ENCODE measurements around the gene PPP1R14B. TPM values are rescaled to one million over a fixed set of nuclear protein-coding genes. Genes with fewer than 3 reads are reported as not detected.

Gene PPP1R14B
- total RNA-seq, 2 experiments from 2014 or later = 285 to 287 TPM

DNA sequence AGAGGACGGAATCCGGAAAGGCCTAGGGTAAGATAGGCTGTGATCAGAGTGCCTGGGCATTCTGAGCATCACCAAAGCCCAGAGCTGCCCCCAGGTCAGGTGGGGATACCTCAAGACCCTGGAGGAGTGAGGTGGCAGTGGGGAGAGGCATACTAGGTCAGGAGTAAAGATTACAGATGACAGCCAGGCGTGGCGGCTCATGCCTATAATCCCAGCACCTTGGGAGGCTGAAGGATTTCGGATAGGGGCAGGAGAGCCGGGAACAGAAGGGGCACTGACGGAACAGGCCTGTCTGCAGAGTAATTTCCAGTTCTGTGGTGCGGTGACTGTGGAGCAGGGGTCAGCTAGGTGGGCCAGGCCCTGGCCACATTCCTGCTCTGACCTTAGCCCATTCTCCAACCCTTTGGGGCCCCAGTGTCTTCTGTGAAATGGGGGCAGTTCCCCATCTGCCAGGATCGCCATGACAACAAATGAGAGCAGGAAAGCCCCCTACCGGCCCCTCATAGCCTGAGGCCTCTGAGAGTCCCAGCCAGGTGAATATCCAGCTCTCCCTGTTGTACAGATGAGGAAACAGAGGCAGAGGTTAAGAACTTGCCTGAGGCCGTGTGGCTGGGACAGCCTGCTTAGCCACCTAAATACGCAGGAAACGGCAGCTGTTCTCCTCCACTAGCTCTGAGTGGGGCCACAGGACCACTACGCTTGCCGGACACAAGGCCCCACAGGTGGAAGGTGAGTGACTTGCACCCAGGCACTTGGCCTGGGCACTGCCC, 28.5 kb upstream of the PPP1R14B start:
- ChIA-PET CTCF (interaction anchor here (0.8 to 2.3 kb wide), 3 partner anchors 26 to 29 kb away, joined by 3 to 10 read pairs (median 4); partner anchors contain the start of gene CATSPERZ), POLR2A (interaction anchor here (0.7 to 1.0 kb wide), 3 partner anchors 8 to 78 kb away, joined by 3 to 4 read pairs (median 3); partner anchors contain the start of gene DNAJC4)
- intact Hi-C loops (cut with micrococcal nuclease) = no loop called here
- Mint-ChIP-seq H3K27ac (no peak overlapping the region), H3K4me1 (ENCODE audit: low read depth) (peaks cover 6% of the 10 kb centered on the region), H3K36me3 (ENCODE audit: low read depth) (no peaks in the 10 kb centered on the region), H3K9me3 (no peaks in the 10 kb centered on the region), H3K4me3 (no peak overlapping the region), H3K27me3 (no peaks in the 10 kb centered on the region)
- ATAC-seq (no peak), DNase-seq (no peak)
- TF ChIP-seq, protein P1, sequence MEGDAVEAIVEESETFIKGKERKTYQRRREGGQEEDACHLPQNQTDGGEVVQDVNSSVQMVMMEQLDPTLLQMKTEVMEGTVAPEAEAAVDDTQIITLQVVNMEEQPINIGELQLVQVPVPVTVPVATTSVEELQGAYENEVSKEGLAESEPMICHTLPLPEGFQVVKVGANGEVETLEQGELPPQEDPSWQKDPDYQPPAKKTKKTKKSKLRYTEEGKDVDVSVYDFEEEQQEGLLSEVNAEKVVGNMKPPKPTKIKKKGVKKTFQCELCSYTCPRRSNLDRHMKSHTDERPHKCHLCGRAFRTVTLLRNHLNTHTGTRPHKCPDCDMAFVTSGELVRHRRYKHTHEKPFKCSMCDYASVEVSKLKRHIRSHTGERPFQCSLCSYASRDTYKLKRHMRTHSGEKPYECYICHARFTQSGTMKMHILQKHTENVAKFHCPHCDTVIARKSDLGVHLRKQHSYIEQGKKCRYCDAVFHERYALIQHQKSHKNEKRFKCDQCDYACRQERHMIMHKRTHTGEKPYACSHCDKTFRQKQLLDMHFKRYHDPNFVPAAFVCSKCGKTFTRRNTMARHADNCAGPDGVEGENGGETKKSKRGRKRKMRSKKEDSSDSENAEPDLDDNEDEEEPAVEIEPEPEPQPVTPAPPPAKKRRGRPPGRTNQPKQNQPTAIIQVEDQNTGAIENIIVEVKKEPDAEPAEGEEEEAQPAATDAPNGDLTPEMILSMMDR (IDR thresholded peaks at IDR 0.05) = no peak

GRCh38 chr11:64269540-64270220, 22.9 kb upstream of the PPP1R14B start:
- peaks cover 21% of the 10 kb centered on the region for H3K4me1 Mint-ChIP-seq (ENCODE audit: low read depth)
- no peaks in the 10 kb centered on the region for H3K27me3 Mint-ChIP-seq
- POLR2A ChIA-PET = interaction anchor here (0.6 to 6.6 kb wide), 17 partner anchors 10 to 84 kb away, joined by 3 to 132 read pairs (median 6); partner anchors contain the start of genes BAD, ESRRA, FERMT3 and FKBP2
- peak overlapping the region; percentile 96 for H3K4me3 Mint-ChIP-seq
- peak; percentile 73 for ATAC-seq
- H3K36me3 Mint-ChIP-seq (ENCODE audit: low read depth) = peaks cover 8% of the 10 kb centered on the region
- TF ChIP-seq, protein P1 (IDR thresholded peaks at IDR 0.05) = no peak
- H3K27ac Mint-ChIP-seq = peak overlapping the region; percentile 95
- peak; percentile 98 for DNase-seq
- CTCF ChIA-PET = interaction anchor here (0.7 to 6.1 kb wide), 8 partner anchors 18 to 65 kb away, joined by 3 to 77 read pairs (median 7); partner anchors contain the start of genes ESRRA, FERMT3, PLCB3 and PRDX5
- intact Hi-C loops (cut with micrococcal nuclease) = no loop called here
- H3K9me3 Mint-ChIP-seq = no peaks in the 10 kb centered on the region

- peaks cover 8% of the 10 kb centered on the region for H3K36me3 Mint-ChIP-seq (ENCODE audit: low read depth)
Observed at GRCh38 chr11:64268893-64269539, 22.3 kb upstream of the PPP1R14B start.

DNA sequence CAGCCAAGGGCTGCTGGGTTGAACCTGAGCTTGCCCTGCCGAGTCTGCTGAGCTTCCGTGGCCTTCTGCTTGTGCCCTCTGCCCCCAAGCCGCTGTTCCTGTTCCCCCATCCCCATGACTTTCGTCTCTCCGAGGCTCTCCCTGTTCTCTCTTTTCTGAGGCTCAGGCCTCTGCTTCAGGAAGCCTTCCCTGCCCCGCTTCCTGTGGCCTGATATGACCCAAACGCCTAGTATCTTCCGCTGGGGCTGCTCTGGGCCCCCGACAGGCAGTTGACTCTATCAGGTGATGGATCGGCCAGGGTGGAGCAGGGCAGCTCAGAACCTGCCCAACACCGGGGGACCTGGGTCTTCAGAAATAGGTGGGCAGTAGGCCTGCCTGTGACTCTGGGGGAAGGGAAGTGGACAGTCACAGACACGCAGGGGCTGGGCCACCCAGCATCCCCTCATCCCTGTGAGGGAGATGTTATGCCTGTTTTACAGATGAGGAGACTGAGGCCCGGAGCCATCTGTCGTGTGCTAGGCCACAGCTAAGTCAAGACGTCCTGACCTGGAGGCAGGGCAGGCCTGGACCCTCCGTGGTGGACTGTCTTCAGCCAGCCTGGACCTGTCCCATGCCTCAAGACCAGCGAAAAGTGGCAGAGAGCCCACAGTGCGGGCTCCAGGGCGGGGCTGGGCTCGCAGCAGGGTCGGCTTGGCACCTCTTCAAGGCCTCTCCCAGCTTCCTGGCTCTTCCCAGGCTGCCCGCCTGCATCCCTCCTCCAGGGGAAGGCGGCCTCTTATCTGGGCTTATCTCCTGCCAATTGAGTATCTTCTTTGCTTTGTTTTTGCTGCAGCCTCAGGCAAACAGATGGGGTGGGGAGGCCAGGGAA, 21.5 kb upstream of the PPP1R14B start:
- CTCF ChIA-PET = interaction anchor here (1.2 to 6.1 kb wide), 9 partner anchors 16 to 87 kb away, joined by 3 to 77 read pairs (median 5); partner anchors contain the start of genes ESRRA, FERMT3 and PLCB3
- intact Hi-C loops (cut with micrococcal nuclease) = no loop called here
- DNase-seq (no peak), ATAC-seq (no peak)
- POLR2A ChIA-PET = interaction anchor here (0.9 to 6.6 kb wide), 11 partner anchors 9 to 83 kb away, joined by 3 to 132 read pairs (median 11); partner anchors contain the start of genes BAD, ESRRA, GPR137 and PLCB3
- Mint-ChIP-seq H3K4me3 (peak overlapping the region; percentile 96), H3K36me3 (ENCODE audit: low read depth) (peaks cover 8% of the 10 kb centered on the region), H3K9me3 (no peaks in the 10 kb centered on the region), H3K4me1 (ENCODE audit: low read depth) (peaks cover 21% of the 10 kb centered on the region), H3K27me3 (no peaks in the 10 kb centered on the region), H3K27ac (peak overlapping the region; percentile 95)
- TF ChIP-seq, protein P1 (IDR thresholded peaks at IDR 0.05) = no peak

More at GRCh38 chr11:64268893-64269539, 22.3 kb upstream of the PPP1R14B start:
- Mint-ChIP-seq H3K27ac (peak overlapping the region; percentile 95), H3K4me3 (peak overlapping the region; percentile 96), H3K27me3 (no peaks in the 10 kb centered on the region), H3K4me1 (ENCODE audit: low read depth) (peaks cover 21% of the 10 kb centered on the region), H3K9me3 (no peaks in the 10 kb centered on the region)
- intact Hi-C loops (cut with micrococcal nuclease) = no loop called here
- ATAC-seq (peak; percentile 22), DNase-seq (peak; percentile 76)
- ChIA-PET POLR2A (interaction anchor here (0.6 to 6.6 kb wide), 14 partner anchors 10 to 84 kb away, joined by 3 to 132 read pairs (median 8); partner anchors contain the start of genes BAD, ESRRA, FERMT3 and GPR137), CTCF (interaction anchor here (1.2 to 6.1 kb wide), 7 partner anchors 17 to 86 kb away, joined by 3 to 77 read pairs (median 10); partner anchors contain the start of genes ESRRA, FERMT3 and PLCB3)
- TF ChIP-seq, protein P1 (IDR thresholded peaks at IDR 0.05) = no peak

Data from activated CD8-positive, alpha-beta T cell treated with anti-CD3 and anti-CD28 coated beads for 36 hours (primary cell).